Measurements from ENCODE around the gene CAMTA1.

The CAMTA1 gene

GRCh38 chr1:7400566-7400965, 615.3 kb downstream of the CAMTA1 start:
- DNase-seq (ENCODE audit: low read depth in 1 of 2, low spot score in 1 of 2), result no peak
- no peak for TF ChIP-seq JUND (IDR thresholded peaks at IDR 0.05; ENCODE audit: low read depth)
- in situ Hi-C loops (cut with HindIII; ENCODE audit: low pct_unique_long_range_greater_than_20kb, low sequenced_read_pairs), result no loop called here

- in situ Hi-C loops (cut with HindIII; ENCODE audit: low pct_unique_long_range_greater_than_20kb, low sequenced_read_pairs), result no loop called here
- peak; percentile 21 to 48 for DNase-seq (ENCODE audit: low read depth in 1 of 2, low spot score in 1 of 2)
- no peak for TF ChIP-seq JUND (IDR thresholded peaks at IDR 0.05; ENCODE audit: low read depth)
These were observed 616.7 kb downstream of the CAMTA1 start for GRCh38 chr1:7401814-7402547.

GRCh38 chr1:7402548-7402850, 617.2 kb downstream of the CAMTA1 start:
- TF ChIP-seq JUND (IDR thresholded peaks at IDR 0.05; ENCODE audit: low read depth), result no peak
- DNase-seq (ENCODE audit: low read depth in 1 of 2, low spot score in 1 of 2), result no peak
- in situ Hi-C loops (cut with HindIII; ENCODE audit: low pct_unique_long_range_greater_than_20kb, low sequenced_read_pairs), result no loop called here

- no peak for TF ChIP-seq JUND (IDR thresholded peaks at IDR 0.05; ENCODE audit: low read depth)
These were observed 618.2 kb downstream of the CAMTA1 start for GRCh38 chr1:7403265-7404045.

DNA sequence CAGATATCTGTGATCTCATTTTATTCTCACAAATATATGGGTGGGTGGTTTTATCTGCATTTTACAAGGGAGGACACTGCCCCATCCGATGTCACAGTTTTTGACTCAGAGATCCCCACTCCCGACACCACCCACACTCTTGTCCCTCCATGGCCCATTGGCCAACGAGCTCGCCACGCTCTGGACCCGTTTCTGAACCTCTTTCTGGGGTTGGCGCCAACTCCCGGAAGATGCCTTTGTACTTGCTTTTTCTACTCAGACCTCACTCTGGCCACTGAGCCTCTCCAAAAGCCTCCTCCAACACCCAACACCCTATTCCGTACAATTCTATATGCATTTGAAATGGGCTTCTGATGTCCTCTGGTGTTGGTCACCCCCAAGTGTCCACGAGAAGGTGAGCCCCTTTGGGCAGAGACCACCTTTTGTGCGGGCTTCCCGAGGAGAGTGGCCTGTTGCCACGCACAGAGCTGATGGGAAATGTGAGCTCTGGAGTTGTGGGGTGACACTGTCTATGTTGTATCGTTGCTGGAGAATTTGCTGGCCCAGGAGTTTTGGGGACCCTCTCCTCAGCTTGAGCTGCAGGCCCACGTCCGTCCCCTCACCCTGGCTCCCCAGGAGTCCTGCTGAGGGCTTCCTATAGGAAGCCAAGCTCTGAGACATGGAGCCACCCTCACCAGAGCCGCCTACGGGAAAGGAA, 618.9 kb downstream of the CAMTA1 start:
- no peak for TF ChIP-seq JUND (IDR thresholded peaks at IDR 0.05; ENCODE audit: low read depth)
- in situ Hi-C loops (cut with HindIII; ENCODE audit: low pct_unique_long_range_greater_than_20kb, low sequenced_read_pairs), result no loop called here
- DNase-seq (ENCODE audit: low read depth in 1 of 2, low spot score in 1 of 2), result no peak

More at GRCh38 chr1:7403265-7404045, 618.2 kb downstream of the CAMTA1 start:
- in situ Hi-C loops (cut with HindIII; ENCODE audit: low pct_unique_long_range_greater_than_20kb, low sequenced_read_pairs), result no loop called here
- no peak for DNase-seq (ENCODE audit: low read depth in 1 of 2, low spot score in 1 of 2)

- in situ Hi-C loops (cut with HindIII; ENCODE audit: low pct_unique_long_range_greater_than_20kb, low sequenced_read_pairs), result no loop called here
- TF ChIP-seq JUND (IDR thresholded peaks at IDR 0.05; ENCODE audit: low read depth), result no peak
- no peak for DNase-seq (ENCODE audit: low read depth in 1 of 2, low spot score in 1 of 2)
These were observed 620.7 kb downstream of the CAMTA1 start for GRCh38 chr1:7405844-7406500.

DNA sequence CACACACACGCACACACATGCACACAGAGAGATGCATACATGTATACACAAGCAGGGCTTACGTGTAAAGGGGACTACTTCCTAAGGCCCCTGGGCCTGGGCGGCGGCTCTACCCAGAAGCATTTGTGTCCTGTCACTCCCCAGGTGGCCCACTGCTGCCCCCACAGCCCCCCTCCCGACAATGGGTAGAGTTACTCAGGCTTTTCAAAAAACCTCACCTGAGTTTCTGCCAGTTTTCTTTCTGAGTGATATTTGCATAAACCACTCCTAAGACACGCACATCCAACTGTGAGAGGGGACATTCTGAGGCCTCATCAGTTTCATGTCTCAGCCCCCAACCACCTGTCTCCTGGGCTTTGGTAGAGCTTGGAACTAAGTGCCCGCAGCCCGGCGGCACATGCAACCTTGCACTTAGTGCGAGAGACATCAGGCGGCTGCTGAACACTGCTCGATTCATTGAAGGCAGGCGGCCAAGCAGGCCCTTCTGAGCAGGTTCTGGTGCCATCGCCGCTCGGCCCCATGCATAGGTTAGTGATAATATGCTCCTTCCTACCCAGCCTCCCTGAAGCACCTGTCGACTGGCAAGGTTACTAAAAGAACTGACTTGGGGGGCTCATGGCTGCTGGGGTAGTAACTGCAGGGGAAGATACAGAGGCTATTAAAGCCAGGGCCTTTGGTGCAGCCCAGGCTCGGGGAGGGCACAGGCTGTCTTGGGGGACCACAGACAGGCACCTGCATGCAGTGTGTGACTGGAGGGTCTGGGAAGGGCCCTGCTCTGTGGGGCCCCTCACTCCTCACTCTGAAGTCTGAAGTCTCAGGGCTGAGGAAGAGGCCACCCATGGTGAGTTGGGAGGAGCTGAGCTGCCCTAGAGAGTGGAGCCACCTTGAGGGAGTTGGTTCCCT, 621.6 kb downstream of the CAMTA1 start:
- DNase-seq (ENCODE audit: low read depth in 1 of 2, low spot score in 1 of 2), result no peak
- in situ Hi-C loops (cut with HindIII; ENCODE audit: low pct_unique_long_range_greater_than_20kb, low sequenced_read_pairs), result no loop called here
- no peak for TF ChIP-seq JUND (IDR thresholded peaks at IDR 0.05; ENCODE audit: low read depth)

DNA sequence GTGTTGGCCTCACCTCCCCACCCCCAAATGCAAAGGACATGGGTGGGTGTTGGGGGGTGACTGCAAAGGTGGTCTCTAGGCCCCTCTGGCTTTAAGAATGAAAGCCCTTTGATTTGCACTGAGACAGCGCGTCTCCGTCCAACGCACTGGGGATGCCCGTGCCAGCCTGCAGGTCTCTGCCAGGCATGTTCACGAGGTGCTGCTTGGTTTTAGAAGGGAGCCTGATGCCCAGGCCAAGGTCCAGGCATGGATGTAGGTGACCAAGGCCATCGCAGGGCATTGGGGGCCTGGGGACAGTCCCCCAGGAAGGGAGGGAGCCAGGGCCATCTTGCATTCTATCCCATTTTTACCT, 622.3 kb downstream of the CAMTA1 start:
- TF ChIP-seq JUND (IDR thresholded peaks at IDR 0.05; ENCODE audit: low read depth), result no peak
- DNase-seq (ENCODE audit: low read depth in 1 of 2, low spot score in 1 of 2), result no peak
- in situ Hi-C loops (cut with HindIII; ENCODE audit: low pct_unique_long_range_greater_than_20kb, low sequenced_read_pairs), result no loop called here

DNA sequence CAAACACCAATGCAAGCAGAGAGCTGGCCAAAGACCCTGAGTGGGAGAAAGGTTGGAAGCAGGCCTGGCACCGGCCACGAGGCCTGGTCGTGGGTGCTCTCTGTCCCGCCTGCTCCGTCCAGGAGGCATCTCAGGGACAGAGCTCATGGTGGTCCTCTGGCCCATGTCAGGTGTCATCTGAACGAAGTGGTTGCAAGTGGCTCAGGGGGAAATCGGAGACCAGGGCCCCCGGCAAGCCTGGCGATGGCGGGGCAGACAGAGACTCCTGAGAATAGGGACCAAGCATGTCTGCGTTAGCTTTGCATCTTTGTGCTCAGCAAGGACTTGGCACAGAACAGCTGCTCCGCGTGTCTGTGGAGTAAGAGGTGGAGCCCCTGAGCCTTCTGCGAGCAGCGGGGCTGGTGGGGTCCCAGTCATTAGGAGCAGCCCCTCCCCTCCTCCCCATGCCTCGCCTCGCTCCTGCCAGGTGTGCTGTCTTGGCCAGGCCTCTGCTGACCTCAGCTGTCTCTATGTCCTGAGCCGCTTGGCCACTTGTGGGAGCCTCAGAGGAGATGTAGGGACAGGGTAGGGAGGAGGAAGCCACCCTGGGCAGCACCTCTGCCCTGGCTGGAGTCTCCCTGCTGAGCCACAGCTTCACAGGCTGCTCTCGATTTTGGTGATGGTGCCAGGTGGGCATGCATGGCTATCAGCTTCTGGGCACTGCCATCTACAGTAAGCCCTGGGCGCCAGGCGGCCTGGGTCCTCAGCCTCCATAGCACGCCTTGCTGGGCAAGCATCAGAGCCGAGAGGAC, 622.9 kb downstream of the CAMTA1 start:
- DNase-seq (ENCODE audit: low read depth in 1 of 2, low spot score in 1 of 2), result no peak
- TF ChIP-seq JUND (IDR thresholded peaks at IDR 0.05; ENCODE audit: low read depth), result no peak
- in situ Hi-C loops (cut with HindIII; ENCODE audit: low pct_unique_long_range_greater_than_20kb, low sequenced_read_pairs), result no loop called here

DNA sequence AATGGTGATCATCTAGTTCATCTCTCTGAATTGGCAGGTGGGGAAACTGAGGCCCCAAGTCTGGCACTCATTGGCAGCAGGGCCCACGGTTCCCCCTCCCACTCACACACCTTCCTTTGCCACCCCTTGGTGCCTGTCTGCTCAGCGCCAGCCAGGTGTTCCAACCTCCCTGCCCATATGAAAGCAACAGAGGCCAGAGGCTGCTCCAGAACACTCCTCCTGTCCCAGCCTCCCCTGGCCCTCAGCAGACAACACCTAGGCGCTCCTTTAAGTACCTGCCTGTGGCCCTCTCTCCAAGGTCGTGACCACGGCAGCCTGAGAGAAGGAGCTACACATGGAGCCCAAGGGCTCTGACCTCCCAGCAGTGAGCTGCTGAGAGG, 623.5 kb downstream of the CAMTA1 start:
- in situ Hi-C loops (cut with HindIII; ENCODE audit: low pct_unique_long_range_greater_than_20kb, low sequenced_read_pairs), result no loop called here
- no peak for DNase-seq (ENCODE audit: low read depth in 1 of 2, low spot score in 1 of 2)
- TF ChIP-seq JUND (IDR thresholded peaks at IDR 0.05; ENCODE audit: low read depth), result no peak

GRCh38 chr1:7409278-7409677, 624.0 kb downstream of the CAMTA1 start:
- no peak for TF ChIP-seq JUND (IDR thresholded peaks at IDR 0.05; ENCODE audit: low read depth)
- in situ Hi-C loops (cut with HindIII; ENCODE audit: low pct_unique_long_range_greater_than_20kb, low sequenced_read_pairs), result no loop called here
- DNase-seq (ENCODE audit: low read depth in 1 of 2, low spot score in 1 of 2), result no peak
